Measurements from ENCODE around the gene FHIT.

FHIT gene

DNA sequence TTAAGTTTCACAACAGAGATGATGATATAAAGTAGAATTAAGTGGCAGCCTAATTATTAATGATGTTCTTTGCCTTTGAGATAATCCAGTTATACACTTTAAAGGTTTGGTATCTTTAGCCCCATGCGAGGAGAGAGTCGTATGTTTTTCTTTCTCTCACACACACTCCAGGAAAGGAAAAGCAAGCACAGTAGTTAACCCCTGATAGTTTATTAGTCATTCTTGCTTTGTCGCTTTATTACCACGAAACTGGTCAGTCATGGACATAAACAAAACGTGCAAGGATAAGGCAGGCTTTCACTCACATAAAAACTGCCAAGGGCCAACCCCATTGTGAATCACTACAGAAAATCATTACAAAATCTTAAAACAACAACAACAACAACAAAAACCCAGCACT, 866.9 kb downstream of the FHIT start:
- DNase-seq: no peak

DNA sequence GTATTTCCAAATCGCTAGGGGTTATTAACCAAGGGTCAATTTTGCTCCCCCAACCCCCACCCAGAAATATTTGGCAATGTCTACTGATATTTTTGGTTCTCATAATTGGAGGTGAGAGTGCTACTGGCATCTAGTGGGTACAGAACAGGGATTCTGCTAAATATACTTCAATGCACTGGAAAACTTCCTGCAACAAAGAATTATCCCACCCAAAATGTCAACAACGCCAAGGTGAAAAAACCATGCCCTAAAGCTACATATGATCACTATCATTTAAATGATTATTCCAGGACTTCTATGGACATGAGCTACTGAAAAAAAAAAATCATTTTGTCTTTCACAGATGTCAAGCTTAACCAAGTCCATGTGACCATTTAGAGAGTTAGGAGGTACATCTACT, 867.9 kb downstream of the FHIT start:
- DNase-seq: no peak

DNA sequence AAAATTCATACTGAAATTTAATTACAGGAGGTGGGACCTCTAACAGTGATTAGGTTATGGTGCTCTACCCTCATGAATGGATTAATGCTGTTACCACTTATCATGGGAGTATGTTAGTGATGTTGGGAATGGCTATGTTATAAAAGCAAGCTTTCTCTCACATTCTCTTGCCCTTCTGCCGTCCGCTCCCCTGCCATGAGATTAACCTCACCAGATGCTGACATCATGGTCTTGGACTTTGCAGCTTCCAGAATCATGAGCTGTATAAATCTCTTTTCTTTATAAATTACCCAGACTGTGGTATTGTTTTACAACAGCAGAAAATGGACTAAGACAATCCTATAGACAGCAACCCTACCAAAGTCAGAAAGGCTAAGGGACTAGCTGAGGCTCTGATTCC, 884.8 kb downstream of the FHIT start:
- no peak for DNase-seq

DNA sequence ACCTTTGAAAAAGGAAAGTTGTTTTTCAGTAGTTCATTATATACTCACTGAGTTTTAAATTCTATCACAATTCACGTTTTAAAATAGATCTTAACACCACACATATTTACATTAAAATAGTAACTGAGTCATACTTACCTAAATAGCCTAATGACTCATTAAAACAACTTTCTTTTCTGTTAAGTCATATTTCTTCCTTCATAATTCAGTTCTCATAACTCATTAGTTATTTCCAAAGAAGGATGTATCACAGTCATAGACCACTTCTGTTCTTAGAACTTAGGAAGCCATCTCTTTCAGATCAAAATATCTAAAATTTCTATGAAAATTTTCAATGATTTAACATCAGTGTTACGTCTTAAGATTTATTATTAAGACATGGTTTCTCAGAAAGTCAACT, 885.9 kb downstream of the FHIT start:
- no peak for DNase-seq

DNA sequence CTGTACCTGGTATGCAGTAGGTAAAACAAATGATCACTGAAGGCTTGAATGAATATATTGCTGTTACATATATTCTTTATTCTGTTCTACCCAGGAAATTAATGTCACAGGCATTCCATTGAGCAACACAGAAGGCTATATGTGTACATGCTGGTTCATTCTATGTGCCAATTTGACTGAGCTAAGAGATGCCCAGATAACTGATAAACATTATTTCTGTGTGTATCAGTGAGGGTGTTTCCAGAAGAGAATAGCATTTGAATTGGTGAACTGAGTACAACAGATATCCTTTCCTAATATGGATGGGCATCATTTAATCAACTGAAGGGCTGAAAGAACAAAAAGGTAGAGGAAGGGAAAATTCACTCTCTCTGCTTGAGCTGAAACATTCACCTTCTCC, 886.8 kb downstream of the FHIT start:
- DNase-seq: no peak

DNA sequence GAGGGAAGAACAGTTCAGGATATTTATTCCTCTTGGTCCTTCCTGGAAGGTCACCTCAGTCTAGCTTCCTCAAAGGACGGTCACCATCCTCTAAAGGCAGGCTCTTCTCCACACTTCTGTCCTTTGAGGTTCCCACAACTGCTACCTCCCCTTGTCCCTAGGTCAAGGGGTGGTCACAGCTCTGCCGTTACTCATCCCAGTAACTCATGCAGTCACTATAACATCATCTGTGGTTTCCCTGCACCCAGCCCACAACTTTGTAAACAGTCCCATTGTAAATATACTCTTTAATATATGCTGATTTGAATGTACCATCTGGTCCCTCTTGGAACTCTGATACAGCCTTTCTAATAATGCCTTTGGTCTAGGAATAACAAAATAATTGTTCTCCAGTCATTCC, 887.4 kb downstream of the FHIT start:
- DNase-seq: no peak

DNA sequence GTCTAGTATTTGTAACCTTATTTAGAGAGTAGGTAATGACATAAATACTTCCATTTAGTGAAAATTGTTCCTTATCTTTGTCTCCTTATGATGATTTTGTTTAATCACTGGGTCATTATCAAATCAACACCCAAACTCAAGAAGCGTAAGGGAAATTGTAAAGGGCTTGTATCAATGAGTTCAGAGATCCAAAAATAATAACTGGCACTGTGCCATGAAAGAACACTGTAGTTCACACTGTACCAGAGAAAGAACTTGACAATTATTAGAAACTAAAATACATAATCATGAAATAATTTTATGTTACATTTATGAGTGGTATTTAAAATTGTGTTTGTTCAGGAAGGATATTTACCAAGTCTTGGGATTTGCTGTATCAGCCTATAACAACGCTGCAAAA, 895.4 kb downstream of the FHIT start:
- DNase-seq: no peak

DNA sequence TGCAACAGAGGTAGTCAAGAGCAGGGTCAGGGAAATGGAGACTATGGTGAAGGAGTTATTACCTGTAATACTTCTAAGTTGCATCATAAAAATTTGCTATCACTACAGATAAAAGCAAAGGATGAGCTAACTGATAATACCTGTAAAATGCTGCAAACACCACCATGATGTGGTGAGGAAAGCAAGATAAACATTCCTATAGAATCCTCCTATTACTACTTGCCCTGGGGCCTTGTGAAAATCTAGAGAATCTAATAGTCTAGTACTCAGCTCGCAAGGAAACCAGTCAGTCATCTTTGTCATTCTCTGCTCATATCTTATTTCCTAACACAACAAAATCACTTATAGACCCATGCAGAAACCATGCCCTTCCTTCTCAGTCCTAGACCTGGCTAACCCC, 899.8 kb downstream of the FHIT start:
- no peak for DNase-seq

DNA sequence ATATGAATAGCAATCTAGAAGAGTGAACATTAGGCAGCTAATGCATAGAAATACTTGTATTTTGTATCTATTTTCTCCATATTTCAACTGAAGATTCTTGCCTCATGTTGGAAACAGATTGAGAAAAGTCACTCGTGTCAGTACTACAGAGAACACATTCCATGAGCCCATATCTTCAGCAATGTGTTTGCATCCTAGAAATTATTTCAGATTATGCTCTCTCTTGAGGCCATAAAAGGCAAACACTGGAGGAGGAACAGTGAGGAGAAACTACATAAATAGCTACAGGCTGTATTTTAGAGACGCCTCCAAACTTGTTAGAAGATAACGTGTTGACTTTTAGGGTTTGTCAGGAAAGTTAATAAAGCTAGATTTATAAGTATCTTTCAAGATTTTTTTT, 906.9 kb downstream of the FHIT start:
- no peak for DNase-seq

DNA sequence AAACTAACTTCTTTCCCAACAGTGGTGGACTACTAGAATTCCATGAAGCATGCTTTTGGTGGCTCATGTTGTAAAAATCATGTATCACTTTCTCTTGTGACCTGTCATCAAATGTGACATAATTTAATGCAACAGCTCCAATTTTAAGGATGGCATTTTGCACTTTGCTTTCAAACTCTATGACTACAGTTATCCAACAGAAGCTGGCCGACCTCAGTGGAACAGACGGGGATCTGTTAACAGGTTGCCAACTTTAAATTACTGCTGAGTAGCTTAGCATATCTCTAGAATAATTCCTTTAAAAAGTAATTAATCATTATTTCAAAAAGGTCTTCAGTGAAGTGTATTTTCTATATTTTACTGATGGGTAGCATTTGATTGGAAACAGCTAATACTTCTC, 907.4 kb downstream of the FHIT start:
- DNase-seq: no peak

DNA sequence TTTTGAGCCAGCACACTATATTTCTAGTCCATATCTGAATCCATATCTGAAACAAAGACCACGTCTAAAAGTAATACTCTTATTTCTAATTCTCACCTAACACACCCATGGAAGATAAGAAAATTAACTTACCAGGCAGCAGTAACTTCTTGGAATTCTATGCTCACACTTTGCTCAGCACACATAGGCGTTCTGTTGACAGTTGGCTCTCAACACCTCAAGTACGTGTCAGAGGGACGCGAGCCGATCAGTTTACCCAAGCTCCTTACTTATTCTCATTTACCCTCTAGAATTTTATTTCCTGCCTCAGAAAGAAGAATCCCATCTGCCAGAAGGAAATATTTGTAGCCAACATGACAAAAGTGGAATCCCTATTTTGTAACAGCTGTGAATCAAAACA, 911.9 kb downstream of the FHIT start:
- DNase-seq: no peak

DNA sequence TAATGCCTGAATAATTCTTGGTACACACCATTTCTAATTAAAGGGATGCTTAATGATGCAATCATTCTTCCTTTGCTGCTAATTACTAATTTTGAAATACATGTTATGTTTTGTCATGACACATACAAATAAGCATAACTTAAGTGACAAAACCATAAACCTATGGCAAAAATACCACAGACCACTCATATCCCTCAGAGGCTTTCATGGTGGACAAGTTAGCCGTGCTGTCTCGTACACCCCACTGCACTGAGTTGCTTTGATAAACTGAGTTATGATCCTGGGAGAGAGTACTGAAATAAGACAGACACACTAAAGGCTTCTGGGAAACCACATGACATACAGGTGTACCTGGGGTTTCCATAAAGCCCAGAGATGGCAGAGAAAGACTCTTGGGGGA, 913.8 kb downstream of the FHIT start:
- no peak for DNase-seq

DNA sequence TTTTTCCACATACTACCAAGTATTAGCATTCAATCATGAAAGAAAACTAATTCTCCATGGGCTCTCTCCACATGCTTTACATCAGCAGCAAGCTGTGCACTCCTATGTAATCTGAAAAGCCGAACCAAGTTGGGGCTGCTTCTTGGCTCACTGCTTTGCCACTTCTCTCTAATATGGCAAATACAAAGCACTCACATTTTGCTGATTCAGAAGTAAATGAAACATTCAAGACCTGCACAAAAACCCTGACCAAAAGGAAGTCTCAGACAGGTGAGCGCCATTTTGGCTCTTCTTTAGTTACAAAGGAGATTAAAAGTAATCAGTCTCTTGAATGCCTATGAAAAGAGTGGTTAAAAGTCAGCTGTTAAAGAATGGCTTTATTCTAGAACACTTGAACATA, 915.2 kb downstream of the FHIT start:
- DNase-seq: no peak

DNA sequence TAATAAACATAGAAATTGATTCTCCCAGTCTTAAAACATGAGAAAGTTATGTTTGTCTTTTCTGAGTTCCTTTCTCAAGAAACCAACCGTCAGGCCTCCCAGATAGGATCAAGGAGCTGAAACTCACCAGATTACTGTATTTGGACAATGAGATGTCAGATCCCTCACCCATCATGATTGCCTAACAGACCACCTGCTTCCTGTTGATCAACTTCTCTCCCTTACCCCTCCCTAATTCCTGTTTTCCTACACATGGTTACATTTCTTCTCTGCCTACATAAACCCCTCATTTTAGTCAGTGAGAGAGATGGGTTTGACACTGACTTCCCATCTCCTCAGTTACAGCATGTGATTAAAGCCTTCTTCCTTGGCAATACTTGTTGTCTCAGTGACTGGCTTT, 917.5 kb downstream of the FHIT start:
- no peak for DNase-seq

DNA sequence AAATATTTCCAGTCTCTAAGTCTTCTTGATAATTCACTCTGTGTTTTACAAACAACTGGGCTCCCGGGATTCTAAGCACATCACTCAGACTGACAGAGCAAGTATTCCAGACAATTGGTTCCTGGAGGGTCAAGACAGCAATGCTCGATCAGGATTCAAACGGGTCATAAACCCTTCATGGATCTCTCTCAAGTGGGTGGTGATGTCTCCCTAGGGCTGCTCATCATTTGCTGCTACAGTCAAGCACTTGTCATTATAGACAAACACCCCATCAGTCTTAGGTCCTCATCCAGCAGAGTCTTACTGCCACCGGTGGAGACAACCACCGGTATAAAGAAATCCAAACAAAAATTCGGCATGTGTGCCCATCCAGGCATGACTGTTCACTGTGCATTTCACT, 921.1 kb downstream of the FHIT start:
- no peak for DNase-seq

DNA sequence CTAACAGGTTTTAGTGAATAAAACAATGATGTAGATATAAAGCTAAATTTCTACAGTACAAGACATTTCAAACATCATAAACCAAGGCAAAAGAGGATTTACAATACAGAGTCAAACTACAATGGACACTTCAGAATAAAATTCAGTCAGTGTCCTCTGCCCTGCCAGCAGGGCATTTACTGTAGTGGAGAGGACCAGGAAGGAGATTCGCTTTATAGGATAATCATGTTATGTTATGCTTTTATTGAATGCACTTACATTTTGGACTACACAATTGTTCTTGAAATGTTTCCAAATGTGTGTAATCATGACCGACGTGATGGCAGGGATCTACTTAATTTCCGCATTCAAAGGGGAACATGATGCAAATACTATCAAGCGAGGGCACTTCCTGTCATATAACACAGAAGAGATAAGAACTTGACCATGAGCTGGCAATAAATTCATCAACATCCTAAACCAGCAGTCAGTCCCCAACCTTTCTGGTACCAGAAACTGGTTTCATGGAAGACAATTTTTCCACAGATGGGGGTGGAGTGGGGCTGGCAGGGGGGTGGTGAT, 925.6 kb downstream of the FHIT start:
- no peak for DNase-seq

DNA sequence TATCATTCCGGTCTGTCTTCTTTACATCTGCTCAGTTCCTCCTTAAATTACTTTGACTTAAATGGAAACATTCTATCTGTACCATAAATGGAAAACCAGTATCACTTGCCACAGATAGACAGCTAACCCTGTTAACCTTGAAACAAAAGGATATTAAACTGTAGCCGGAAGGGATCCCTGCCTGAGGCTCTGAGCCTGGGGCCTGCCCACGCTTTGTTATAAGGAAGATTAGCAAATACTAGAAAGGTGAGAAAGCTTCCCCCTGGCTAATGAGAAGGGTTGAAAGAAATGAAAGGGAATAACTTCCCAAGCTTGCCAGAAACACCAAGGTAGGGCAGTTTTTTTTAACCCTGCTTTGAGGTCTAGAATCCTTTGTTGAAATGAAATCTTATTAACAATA, 927.6 kb downstream of the FHIT start:
- DNase-seq: no peak

DNA sequence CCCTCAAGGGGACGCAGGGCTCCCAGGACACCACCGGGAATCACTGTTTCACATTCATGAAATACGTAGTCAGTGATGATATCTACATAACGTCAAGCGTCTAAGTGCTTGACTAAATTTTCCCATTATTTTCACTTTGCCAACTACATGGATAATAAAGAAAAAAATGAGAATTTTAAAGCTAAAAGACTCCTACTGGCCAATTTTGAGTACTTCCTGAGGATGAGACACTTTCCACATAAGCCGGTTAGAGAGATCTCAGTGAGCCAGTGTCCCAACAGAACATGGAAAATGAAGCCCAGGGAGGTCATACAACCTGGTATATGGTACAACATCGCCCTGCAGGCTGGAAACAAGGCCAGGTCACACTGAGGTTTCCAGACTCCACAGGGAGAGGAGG, 928.1 kb downstream of the FHIT start:
- DNase-seq: no peak

DNA sequence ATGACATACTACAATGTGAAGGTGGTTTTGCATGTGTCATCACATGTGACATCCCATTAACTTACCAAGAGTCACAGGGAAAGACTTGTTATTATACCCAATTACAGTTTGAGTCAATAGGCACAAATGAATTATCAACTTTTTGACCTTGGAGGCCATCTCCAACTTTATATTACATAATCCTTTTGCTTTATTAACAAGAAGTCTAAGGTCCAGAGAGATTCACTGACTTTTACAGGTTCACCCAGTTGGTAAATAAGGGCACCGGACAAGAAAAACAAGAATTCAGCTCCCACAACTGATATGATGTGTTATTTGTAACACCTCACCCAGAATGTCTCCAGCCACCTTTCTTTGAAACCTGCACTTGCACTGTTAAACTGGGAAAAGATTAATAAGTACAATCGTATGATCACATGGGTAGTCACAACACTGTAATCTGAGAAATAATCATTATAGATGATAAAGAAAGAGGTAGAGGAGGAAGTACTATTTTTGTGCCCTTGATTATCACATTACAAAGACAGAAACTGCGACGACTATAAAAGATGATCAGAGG, 928.9 kb downstream of the FHIT start:
- no peak for DNase-seq

DNA sequence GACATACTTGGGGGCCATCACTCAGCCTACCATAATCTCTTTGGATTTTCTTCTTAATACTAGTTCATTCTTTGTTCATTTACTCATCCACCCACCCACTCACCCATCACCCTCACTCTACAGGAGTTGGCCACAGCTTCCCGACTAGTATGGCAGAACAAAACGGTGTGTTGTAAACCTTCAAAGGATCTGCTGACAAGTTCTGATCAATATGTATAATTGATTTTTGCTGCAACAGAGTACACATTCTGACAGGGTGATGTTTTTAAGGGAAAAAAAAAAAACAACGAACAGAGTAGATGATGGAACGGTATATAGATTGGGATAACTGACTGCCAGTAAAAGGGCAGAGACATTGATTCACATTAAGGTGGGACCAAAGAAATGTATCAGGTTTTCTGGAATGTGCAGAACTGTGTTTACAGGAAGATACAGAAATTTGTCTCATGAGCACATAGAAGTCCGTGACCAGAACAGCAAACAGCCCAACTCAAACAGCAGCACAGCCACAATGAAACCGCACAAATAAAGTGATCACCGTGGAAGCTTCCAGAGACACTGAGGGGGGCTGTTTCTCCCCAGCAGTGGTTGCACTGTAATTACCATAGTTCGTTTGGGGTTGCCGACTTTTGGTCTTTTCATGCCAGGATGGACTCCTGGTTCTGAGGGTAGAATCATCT, 931.9 kb downstream of the FHIT start:
- DNase-seq: no peak

DNA sequence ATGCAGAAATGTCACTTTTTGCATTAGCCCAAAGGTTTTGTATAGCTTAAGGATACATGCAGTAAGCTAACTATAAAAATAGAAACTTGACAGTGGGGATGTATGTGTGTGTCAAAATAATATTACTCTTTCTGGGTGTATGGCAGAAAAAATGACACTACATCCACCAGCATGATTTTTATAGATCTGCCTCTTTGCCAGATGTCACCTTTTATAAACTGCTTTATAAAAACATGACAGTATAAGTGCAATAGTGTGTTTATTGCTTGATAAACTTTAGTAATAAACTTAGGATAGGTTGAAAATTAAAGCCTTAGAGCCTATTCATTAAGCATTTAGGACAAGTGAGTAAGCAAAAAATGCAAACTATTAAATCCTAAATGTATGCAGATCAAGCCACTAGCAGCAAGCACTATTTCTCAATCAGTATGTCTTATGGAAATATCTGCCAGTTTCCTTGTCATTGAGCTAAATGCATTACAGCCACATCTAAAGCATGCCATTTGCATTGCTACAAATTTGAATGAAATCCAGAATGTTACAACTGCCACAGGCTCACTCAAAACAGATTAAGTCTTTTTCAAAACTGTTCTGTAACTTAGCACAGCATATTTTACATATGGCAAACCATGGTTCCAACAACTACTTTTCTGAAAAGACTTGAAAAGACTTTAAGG, 935.0 kb downstream of the FHIT start:
- DNase-seq: no peak

DNA sequence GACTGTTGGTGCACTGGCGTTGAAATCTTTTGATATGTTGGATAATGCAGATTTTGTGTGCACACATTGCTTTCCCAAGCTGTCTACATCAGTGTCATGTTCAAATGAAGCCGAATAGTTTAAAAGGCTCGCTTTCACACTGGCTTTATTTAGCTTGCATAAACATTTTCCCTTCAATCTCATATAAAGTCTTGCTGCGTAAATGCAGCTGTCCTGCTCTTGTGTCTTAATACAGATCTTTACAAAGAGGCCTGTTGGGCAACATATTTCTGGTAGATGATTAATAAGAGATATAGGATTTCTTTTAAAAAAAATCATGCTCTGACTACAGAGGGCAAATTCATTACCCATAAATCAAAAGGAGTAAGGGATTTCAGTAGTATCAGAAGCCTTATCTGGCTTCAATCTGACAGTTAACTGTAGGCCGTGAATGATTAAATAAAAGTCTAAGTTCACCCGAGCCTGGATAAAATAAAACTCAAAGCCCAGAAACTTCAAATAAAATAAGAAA, 937.2 kb downstream of the FHIT start:
- no peak for DNase-seq

DNA sequence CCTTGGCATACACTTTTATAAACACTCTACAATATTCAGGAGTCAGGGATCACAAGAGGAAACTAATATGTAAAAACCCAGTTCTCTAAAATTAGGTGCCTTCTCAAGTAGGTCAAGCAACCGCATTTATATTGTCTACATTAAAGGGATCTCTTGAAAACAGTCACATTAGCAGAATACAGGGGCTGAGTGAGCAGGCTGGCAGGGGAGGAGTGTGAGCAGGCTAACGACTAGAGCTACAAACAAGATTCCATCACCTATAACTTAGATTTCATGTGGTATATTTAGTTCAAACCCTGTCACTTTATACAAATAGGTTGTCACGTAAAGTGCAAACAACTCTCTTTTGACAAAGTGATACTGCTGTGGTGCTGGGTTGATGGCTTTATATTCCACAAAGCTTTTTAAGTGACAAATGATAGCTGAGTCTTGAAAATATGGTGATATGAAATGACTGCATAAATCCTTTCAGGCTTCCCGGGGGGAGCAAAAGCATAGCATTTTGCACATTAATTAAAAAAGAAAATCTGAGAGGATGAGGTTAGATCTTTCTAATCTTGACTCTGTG, 937.9 kb downstream of the FHIT start:
- DNase-seq: no peak
